H9 (cell line): Measurements from ENCODE around the gene MAML3. TPM values are rescaled to one million over a fixed set of nuclear protein-coding genes. Genes with fewer than 3 reads are reported as not detected.

Experiments used
- DNase-seq: peaks from one replicate; pipeline ENCODE4 v3.0.0-alpha.2; 2017
- H2AFZ ChIP-seq: one replicate; pipeline ENCODE4 v1.6.1; 2013; ENCODE audit warnings: mild to moderate bottlenecking, low read length, control low read depth, moderate library complexity
- H2AK5ac ChIP-seq: 2 replicates; pipeline ENCODE4 v1.6.1; 2013; ENCODE audit warnings: low read length, control low read depth, mixed read lengths; ENCODE audit not compliant: insufficient read length
- H2BK120ac ChIP-seq: one replicate; pipeline ENCODE4 v1.6.1; 2013; ENCODE audit warnings: low read depth, mild to moderate bottlenecking, low read length, control low read depth, inconsistent platforms; ENCODE audit not compliant: poor library complexity, severe bottlenecking
- H2BK12ac ChIP-seq: 2 replicates; pipeline ENCODE4 v1.6.1; 2013; ENCODE audit warnings: low read length, control low read depth, mixed read lengths, low read depth; ENCODE audit not compliant: insufficient read length
- H2BK15ac ChIP-seq: 2 replicates; pipeline ENCODE4 v1.6.1; 2013; ENCODE audit warnings: low read depth, low read length, control low read depth
- H2BK20ac ChIP-seq: one replicate; pipeline ENCODE4 v1.6.1; 2013; ENCODE audit warnings: low read depth, mild to moderate bottlenecking, low read length, control low read depth, inconsistent platforms; ENCODE audit not compliant: poor library complexity, severe bottlenecking
- H2BK5ac ChIP-seq: 2 replicates; pipeline ENCODE4 v1.6.1; 2013; ENCODE audit warnings: low read length, control low read depth, mixed read lengths; ENCODE audit not compliant: insufficient read length
- H3K14ac ChIP-seq: 2 replicates; pipeline ENCODE4 v1.6.1; 2013; ENCODE audit warnings: low read length, control low read depth; ENCODE audit not compliant: insufficient read depth
- H3K18ac ChIP-seq: 2 replicates; pipeline ENCODE4 v1.6.1; 2013; ENCODE audit warnings: low read depth, mild to moderate bottlenecking, mixed read lengths, low read length, control low read depth; ENCODE audit not compliant: insufficient read length
- H3K23ac ChIP-seq: 2 replicates; pipeline ENCODE4 v1.6.1; 2013; ENCODE audit warnings: low read length, control low read depth, mixed read lengths, low read depth; ENCODE audit not compliant: insufficient read length
- H3K23me2 ChIP-seq: 2 replicates; pipeline ENCODE4 v1.6.1; 2013; ENCODE audit warnings: low read depth, mild to moderate bottlenecking, mixed read lengths, low read length, control low read depth; ENCODE audit not compliant: insufficient read length, poor library complexity, severe bottlenecking
- H3K27ac ChIP-seq: 2 replicates; pipeline ENCODE4 v1.5.1; 2013; ENCODE audit warnings: low read length, control low read depth, mixed read lengths, low read depth; ENCODE audit not compliant: insufficient read length
- H3K27me3 ChIP-seq: 2 replicates; pipeline ENCODE4 v1.6.1; 2013; ENCODE audit warnings: low read length, control low read depth, inconsistent platforms; ENCODE audit not compliant: insufficient read depth
- H3K4ac ChIP-seq: 2 replicates; pipeline ENCODE4 v1.6.1; 2013; ENCODE audit warnings: low read depth, mild to moderate bottlenecking, control low read depth, inconsistent platforms, low read length, moderate library complexity
- H3K4me1 ChIP-seq: 2 replicates; pipeline ENCODE4 v1.6.1; 2013; ENCODE audit warnings: low read length, control low read depth, inconsistent platforms; ENCODE audit not compliant: insufficient read depth
- H3K4me2 ChIP-seq: 2 replicates; pipeline ENCODE4 v1.6.1; 2013; ENCODE audit warnings: low read length, control low read depth, mixed read lengths; ENCODE audit not compliant: insufficient read length, insufficient read depth
- H3K56ac ChIP-seq: 2 replicates; pipeline ENCODE4 v1.6.1; 2013; ENCODE audit warnings: low read depth, mild to moderate bottlenecking, mixed read lengths, low read length, control low read depth; ENCODE audit not compliant: insufficient read length
- H3K79me1 ChIP-seq: 2 replicates; pipeline ENCODE4 v1.6.1; 2013; ENCODE audit warnings: low read depth, mild to moderate bottlenecking, moderate library complexity, low read length, control low read depth, inconsistent platforms; ENCODE audit not compliant: insufficient read depth, poor library complexity, severe bottlenecking
- H3K79me2 ChIP-seq: 2 replicates; pipeline ENCODE4 v1.6.1; 2013; ENCODE audit warnings: low read length, control low read depth, inconsistent platforms; ENCODE audit not compliant: insufficient read depth
- H3K9ac ChIP-seq: 2 replicates; pipeline ENCODE4 v1.6.1; 2013; ENCODE audit warnings: low read length, control low read depth, mixed read lengths; ENCODE audit not compliant: insufficient read length; ENCODE audit errors: extremely low read depth
- H3K9me3 ChIP-seq: one replicate; pipeline ENCODE4 v1.6.1; 2013; ENCODE audit warnings: low read depth, low read length, inconsistent platforms; ENCODE audit not compliant: control insufficient read depth
- H3T11ph ChIP-seq: one replicate; pipeline ENCODE4 v1.6.1; 2013; ENCODE audit warnings: mild to moderate bottlenecking, low read length, control low read depth, inconsistent platforms
- H4K20me1 ChIP-seq: one replicate; pipeline ENCODE4 v1.6.1; 2013; ENCODE audit not compliant: control insufficient read depth, insufficient read length, insufficient read depth
- H4K5ac ChIP-seq: 2 replicates; pipeline ENCODE4 v1.6.1; 2013; ENCODE audit warnings: low read depth, mild to moderate bottlenecking, mixed read lengths, low read length, control low read depth; ENCODE audit not compliant: insufficient read length
- H4K8ac ChIP-seq: replicated peaks from 2 replicates; pipeline ENCODE4 v1.6.1; 2013; ENCODE audit warnings: low read length, control low read depth, mixed read lengths, low read depth; ENCODE audit not compliant: insufficient read length
- H4K91ac ChIP-seq: 2 replicates; pipeline ENCODE4 v1.6.1; 2013; ENCODE audit warnings: low read depth, mild to moderate bottlenecking, moderate library complexity, mixed read lengths, low read length, control low read depth; ENCODE audit not compliant: insufficient read length
- H3K27ac Mint-ChIP-seq, 3 experiments: 2 replicates in 2 of 3; 3 replicates in 1 of 3; pipeline ENCODE4 v1.8.0; 2020 to 2021; ENCODE audit warnings: mixed read lengths in 3 of 3, mild to moderate bottlenecking in 1 of 3, moderate library complexity in 1 of 3
- H3K27me3 Mint-ChIP-seq: 2 replicates; pipeline ENCODE4 v1.8.0; 2021; ENCODE audit warnings: low read depth, mild to moderate bottlenecking, moderate library complexity, mixed read lengths
- H3K36me3 Mint-ChIP-seq, 3 experiments: 2 replicates in 2 of 3; 3 replicates in 1 of 3; pipeline ENCODE4 v1.8.0; 2020 to 2021; ENCODE audit warnings: low read depth in 3 of 3, mixed read lengths in 3 of 3; ENCODE audit not compliant: insufficient read depth in 1 of 3
- H3K4me1 Mint-ChIP-seq, 2 experiments: 2 replicates each; pipeline ENCODE4 v1.8.0; 2020; ENCODE audit warnings: mixed read lengths in 2 of 2
- H3K4me3 Mint-ChIP-seq, 2 experiments: 2 replicates in 1 of 2; 3 replicates in 1 of 2; pipeline ENCODE4 v1.8.0; 2020 to 2021; ENCODE audit warnings: mild to moderate bottlenecking in 2 of 2, mixed read lengths in 2 of 2, moderate library complexity in 1 of 2
- H3K9me3 Mint-ChIP-seq, 2 experiments: 2 replicates in 1 of 2; 3 replicates in 1 of 2; pipeline ENCODE4 v1.8.0; 2020; ENCODE audit warnings: mild to moderate bottlenecking in 2 of 2, mixed read lengths in 2 of 2, moderate library complexity in 1 of 2
- CTCF ChIP-seq: fragments of 200-600 bp; sonication (generic); conservative IDR thresholded peaks from 3 replicates; pipeline ENCODE4 v1.8.0; 2021; ENCODE audit warnings: antibody characterized with exemption, mild to moderate bottlenecking
- WGBS: extraction: QIAGEN DNeasy Blood & Tissue Kit; methylation state at CpG from one replicate; pipeline ENCODE4 v1.1.7; 2013; ENCODE audit warnings: missing lambda C conversion rate, low lambda C conversion rate, mixed read lengths; ENCODE audit not compliant: insufficient read length; ENCODE audit errors: extremely low coverage; 5-methylcytosine and 5-hydroxymethylcytosine counted together
- total RNA-seq: library from RNA; stranded (reverse); gene quantifications from 2 replicates; pipeline ENCODE4 v1.2.1, GENCODE V29; 2021

Gene MAML3
- total RNA-seq, 1 experiment from 2014 or later: 3.9 TPM

- H2BK15ac ChIP-seq: no peak overlapping the region
- no peaks in the 10 kb centered on the region for H3K9me3 ChIP-seq
- no peak overlapping the region for H3T11ph ChIP-seq
- H3K4me2 ChIP-seq: no peak overlapping the region
- H4K8ac ChIP-seq: no peak overlapping the region
- no peaks in the 10 kb centered on the region for H3K4me1 ChIP-seq
- H3K23me2 ChIP-seq: no peaks in the 10 kb centered on the region
- H3K27ac ChIP-seq: no peak overlapping the region
- H2BK20ac ChIP-seq: no peak overlapping the region
- no peaks in the 10 kb centered on the region for H3K4me1 Mint-ChIP-seq
- H2BK12ac ChIP-seq: no peak overlapping the region
- H3K79me1 ChIP-seq: no peaks in the 10 kb centered on the region
- no peak overlapping the region for H3K56ac ChIP-seq
- H2AK5ac ChIP-seq: no peak overlapping the region
- no peaks in the 10 kb centered on the region for H3K27me3 ChIP-seq
- H2AFZ ChIP-seq: no peak overlapping the region
- H3K27me3 Mint-ChIP-seq: no peaks in the 10 kb centered on the region
- no peak overlapping the region for H3K14ac ChIP-seq
- H3K79me2 ChIP-seq: no peaks in the 10 kb centered on the region
- H4K5ac ChIP-seq: no peak overlapping the region
- H4K20me1 ChIP-seq: no peaks in the 10 kb centered on the region
- H4K91ac ChIP-seq: no peak overlapping the region
- H3K9ac ChIP-seq: no peak overlapping the region
- H3K4me3 Mint-ChIP-seq: no peak overlapping the region
- H3K4ac ChIP-seq: no peak overlapping the region
- H2BK120ac ChIP-seq: no peak overlapping the region
- no peaks in the 10 kb centered on the region for H3K36me3 Mint-ChIP-seq
- no peak for DNase-seq
- H3K9me3 Mint-ChIP-seq: no peaks in the 10 kb centered on the region
- TF ChIP-seq CTCF: no peak
- H3K18ac ChIP-seq: no peak overlapping the region
- no peak overlapping the region for H3K27ac Mint-ChIP-seq
- no CpG with 5 or more reads among the region's 9 CpGs for WGBS
- H2BK5ac ChIP-seq: no peak overlapping the region
- no peak overlapping the region for H3K23ac ChIP-seq
Measured at GRCh38 chr4:140186651-140187315, 32.8 kb upstream of the MAML3 start.
